IMR-90 (cell line): Measurements from ENCODE around the gene ACVR2B. TPM values are rescaled to one million over a fixed set of nuclear protein-coding genes. Genes with fewer than 3 reads are reported as not detected.

Source experiments
- ATAC-seq: fragments of 200-7000 bp; cut with Tn5 transposase; 2 replicates; pipeline ENCODE4 v1.9.1; 2020; ENCODE audit warnings: low read depth, mild to moderate bottlenecking, moderate library complexity
- BruUV-seq: library from RNA; stranded (reverse); fragments of 400-500 nt; replicated peaks from 2 replicates; lab custom pipeline; 2021; lab: Mats Ljungman, UMichigan
- CTCF ChIA-PET: fragments of 300-600 bp; formaldehyde crosslinking; extraction: SDS; loops from one replicate; lab custom pipeline; 2021; ENCODE audit warnings: antibody characterized with exemption; lab: Yijun Ruan, JAX
- POLR2A ChIA-PET: fragments of 300-600 bp; sonication (Branson Sonifier 250); formaldehyde crosslinking; loops from one replicate; lab custom pipeline; 2022; ENCODE audit warnings: antibody characterized with exemption; ENCODE audit not compliant: unreplicated experiment; lab: Charles Lee
- DNase-seq: peaks from one replicate; pipeline ENCODE4 v3.0.0; 2013
- H2AFZ ChIP-seq: replicated peaks from 2 replicates; pipeline ENCODE3; 2013; ENCODE audit warnings: low read length, mild to moderate bottlenecking; ENCODE audit not compliant: poor library complexity
- H2AK5ac ChIP-seq: 2 replicates; pipeline ENCODE4 v1.6.1; 2013; ENCODE audit warnings: low read depth, low read length, inconsistent platforms
- H2AK9ac ChIP-seq: replicated peaks from 2 replicates; pipeline ENCODE3; 2013; ENCODE audit warnings: mild to moderate bottlenecking, low read depth, low read length, moderate library complexity; ENCODE audit not compliant: poor library complexity
- H2BK120ac ChIP-seq: 2 replicates; pipeline ENCODE4 v1.6.1; 2013; ENCODE audit warnings: low read depth, low read length, inconsistent platforms
- H2BK15ac ChIP-seq: 3 replicates; pipeline ENCODE4 v1.6.1; 2013; ENCODE audit warnings: low read depth, low read length, inconsistent platforms
- H2BK20ac ChIP-seq: 2 replicates; pipeline ENCODE4 v1.6.1; 2013; ENCODE audit warnings: low read depth, mild to moderate bottlenecking, inconsistent platforms, low read length, moderate library complexity
- H2BK5ac ChIP-seq: 2 replicates; pipeline ENCODE4 v1.6.1; 2013; ENCODE audit warnings: mild to moderate bottlenecking, low read depth, low read length, inconsistent platforms; ENCODE audit not compliant: poor library complexity, severe bottlenecking
- H3K14ac ChIP-seq: replicated peaks from 2 replicates; pipeline ENCODE4 v1.6.1; 2013; ENCODE audit warnings: low read depth, low read length, inconsistent platforms
- H3K18ac ChIP-seq: 2 replicates; pipeline ENCODE4 v1.6.1; 2013; ENCODE audit warnings: low read depth, low read length, control low read depth
- H3K23ac ChIP-seq: 2 replicates; pipeline ENCODE4 v1.6.1; 2013; ENCODE audit warnings: low read depth, low read length, inconsistent platforms
- H3K27ac ChIP-seq: 2 replicates; pipeline ENCODE4 v1.5.1; 2013; ENCODE audit warnings: mild to moderate bottlenecking, control low read depth, low read length; ENCODE audit not compliant: insufficient read depth
- H3K27me3 ChIP-seq: 2 replicates; pipeline ENCODE4 v1.6.1; 2013; ENCODE audit warnings: low read length; ENCODE audit not compliant: control insufficient read depth, insufficient read depth
- H3K36me3 ChIP-seq: 2 replicates; pipeline ENCODE4 v1.6.1; 2013; ENCODE audit warnings: low read length, mixed read lengths; ENCODE audit not compliant: control insufficient read depth, insufficient read depth
- H3K4ac ChIP-seq: 2 replicates; pipeline ENCODE4 v1.6.1; 2013; ENCODE audit warnings: low read depth, low read length, inconsistent platforms
- H3K4me1 ChIP-seq: 2 replicates; pipeline ENCODE4 v1.6.1; 2013; ENCODE audit warnings: low read length, mixed read lengths; ENCODE audit not compliant: control insufficient read depth, insufficient read depth
- H3K4me2 ChIP-seq: 2 replicates; pipeline ENCODE4 v1.6.1; 2013; ENCODE audit warnings: low read depth, mild to moderate bottlenecking, control low read depth, low read length, moderate library complexity
- H3K4me3 ChIP-seq: 2 replicates; pipeline ENCODE4 v1.5.1; 2013; ENCODE audit warnings: low read depth, mild to moderate bottlenecking, control low read depth, low read length, moderate library complexity; ENCODE audit not compliant: insufficient read depth
- H3K56ac ChIP-seq: 2 replicates; pipeline ENCODE4 v1.6.1; 2013; ENCODE audit warnings: low read length, inconsistent platforms; ENCODE audit not compliant: insufficient read depth; ENCODE audit errors: extremely low read depth
- H3K79me1 ChIP-seq, 2 experiments: 2 replicates each; pipeline ENCODE4 v1.6.1; 2013; ENCODE audit warnings: low read length in 2 of 2, inconsistent platforms in 1 of 2, low read depth in 1 of 2
- H3K9ac ChIP-seq: 2 replicates; pipeline ENCODE4 v1.6.1; 2013; ENCODE audit warnings: low read depth, low read length, control low read depth
- H3K9me1 ChIP-seq: 2 replicates; pipeline ENCODE4 v1.6.1; 2013; ENCODE audit warnings: low read length, inconsistent platforms; ENCODE audit not compliant: insufficient read depth
- H3K9me3 ChIP-seq: 2 replicates; pipeline ENCODE4 v1.6.1; 2013; ENCODE audit warnings: low read length; ENCODE audit not compliant: control insufficient read depth, insufficient read depth
- H4K20me1 ChIP-seq: 2 replicates; pipeline ENCODE4 v1.6.1; 2013; ENCODE audit warnings: low read length, inconsistent platforms; ENCODE audit not compliant: insufficient read depth
- H4K5ac ChIP-seq: 2 replicates; pipeline ENCODE4 v1.6.1; 2013; ENCODE audit warnings: mild to moderate bottlenecking, low read depth, low read length, control low read depth
- H4K8ac ChIP-seq, 2 experiments: 2 replicates each; pipeline ENCODE4 v1.6.1; 2013; ENCODE audit warnings: low read depth in 2 of 2, low read length in 2 of 2, control low read depth in 1 of 2, inconsistent platforms in 1 of 2
- H4K91ac ChIP-seq: 2 replicates; pipeline ENCODE4 v1.6.1; 2013; ENCODE audit warnings: low read depth, low read length, inconsistent platforms; ENCODE audit not compliant: insufficient read depth
- BHLHE40 ChIP-seq: fragments of 150-350 bp; IDR thresholded peaks from 2 replicates; pipeline ENCODE4 v1.6.1; 2016; ENCODE audit warnings: mild to moderate bottlenecking, low read depth, low read length
- CEBPB ChIP-seq: IDR thresholded peaks from 2 replicates; pipeline ENCODE4 v1.6.1; 2012; ENCODE audit warnings: low read depth, low read length, improper control_type of control experiment
- CHD1 ChIP-seq: IDR thresholded peaks from 2 replicates; pipeline ENCODE4 v1.6.1; 2012; ENCODE audit warnings: low read depth, low read length, improper control_type of control experiment
- CTCF ChIP-seq: conservative IDR thresholded peaks from 2 replicates; pipeline ENCODE4 v1.5.1; 2012; ENCODE audit warnings: mild to moderate bottlenecking, low read depth, low read length, improper control_type of control experiment
- ELK1 ChIP-seq: fragments of 150-350 bp; IDR thresholded peaks from 2 replicates; pipeline ENCODE4 v1.6.1; 2016; ENCODE audit warnings: low read depth, mild to moderate bottlenecking, low read length, moderate library complexity, borderline replicate concordance
- MAFK ChIP-seq: IDR thresholded peaks from 2 replicates; pipeline ENCODE4 v1.6.1; 2012; ENCODE audit warnings: low read depth, low read length, improper control_type of control experiment
- MAZ ChIP-seq: IDR thresholded peaks from 2 replicates; pipeline ENCODE4 v1.6.1; 2012; ENCODE audit warnings: low read depth, mild to moderate bottlenecking, low read length, improper control_type of control experiment, moderate library complexity, borderline replicate concordance
- MXI1 ChIP-seq: IDR thresholded peaks from 2 replicates; pipeline ENCODE4 v1.6.1; 2012; ENCODE audit warnings: low read depth, mild to moderate bottlenecking, low read length, moderate library complexity, borderline replicate concordance
- NFE2L2 ChIP-seq: fragments of 150-350 bp; IDR thresholded peaks from 2 replicates; pipeline ENCODE4 v1.6.1; 2016; ENCODE audit warnings: low read depth, mild to moderate bottlenecking, low read length
- POLR2A ChIP-seq: IDR thresholded peaks from 2 replicates; pipeline ENCODE4 v1.6.1; 2012; ENCODE audit warnings: mild to moderate bottlenecking, low read depth, low read length
- RAD21 ChIP-seq: IDR thresholded peaks from 2 replicates; pipeline ENCODE4 v1.6.1; 2012; ENCODE audit warnings: low read length, improper control_type of control experiment
- RCOR1 ChIP-seq: IDR thresholded peaks from 2 replicates; pipeline ENCODE4 v1.6.1; 2012; ENCODE audit warnings: mild to moderate bottlenecking, low read length, improper control_type of control experiment; ENCODE audit not compliant: insufficient replicate concordance
- RFX5 ChIP-seq: IDR thresholded peaks from 2 replicates; pipeline ENCODE4 v1.8.0; 2012; ENCODE audit warnings: low read depth, mild to moderate bottlenecking, low read length, moderate library complexity
- SMC3 ChIP-seq: fragments of 150-350 bp; IDR thresholded peaks from 2 replicates; pipeline ENCODE4 v1.6.1; 2016; ENCODE audit warnings: low read depth, mild to moderate bottlenecking, antibody characterized with exemption, low read length, moderate library complexity
- WGBS, 2 experiments: methylation state at CpG; one replicate each; pipeline versions ENCODE4 v1.1.5 to v1.1.7; 2013; ENCODE audit warnings: missing lambda C conversion rate in 2 of 2; ENCODE audit not compliant: insufficient read length in 1 of 2; ENCODE audit errors: extremely low coverage in 2 of 2; 5-methylcytosine and 5-hydroxymethylcytosine counted together
- dilution Hi-C: fragments of 300-500 bp; cut with HindIII; formaldehyde crosslinking; loops from one replicate; pipeline ENCODE4 v1.14.3; 2018; ENCODE audit warnings: low sequenced_read_pairs; ENCODE audit not compliant: unreplicated experiment
- in situ Hi-C: fragments of 300-500 bp; cut with MboI; formaldehyde crosslinking; loops from 3 replicates; pipeline ENCODE4 v1.14.3; 2019; ENCODE audit warnings: low sequenced_read_pairs, inconsistent platforms, mixed read lengths
- intact Hi-C: fragments of 100-400 bp; cut with micrococcal nuclease; formaldehyde crosslinking; loops from 2 replicates; pipeline ENCODE4 v1.10.0; 2022
- polyA plus RNA-seq, 3 experiments: library from polyadenylated mRNA; depleted of rRNA; stranded (reverse); fragments of >200 nt; gene quantifications; 2 replicates each; pipeline ENCODE4 v1.2.3, GENCODE V29; 2012; ENCODE audit warnings: low replicate concordance in 1 of 3
- total RNA-seq: library from RNA; depleted of rRNA; stranded (reverse); fragments of >200 nt; gene quantifications from 2 replicates; pipeline ENCODE4 v1.2.3, GENCODE V29; 2012

ACVR2B gene
- total and polyA plus RNA-seq, 2 of the 4 experiments (the other 2 are of a cell fraction): 0.60 to 1.3 TPM

GRCh38 chr3:38472342-38472741 is 18.7 kb downstream of the ACVR2B start:
- Histone ChIP-seq H3K9me3 (peaks cover 6% of the 10 kb centered on the region), H3K9me1 (no peaks in the 10 kb centered on the region; the same call in 1 of the 2 replicates), H3K36me3 (no peaks in the 10 kb centered on the region), H3K4me1 (no peaks in the 10 kb centered on the region), H3K4ac (no peak overlapping the region), H3K9ac (no peak overlapping the region), H3K4me3 (no peak overlapping the region), H3K23ac (no peak overlapping the region), H4K20me1 (peaks cover 14% of the 10 kb centered on the region), H4K5ac (no peak overlapping the region), H2BK20ac (no peak overlapping the region), H2BK120ac (no peak overlapping the region), H3K18ac (no peak overlapping the region), H2AK9ac (no peak overlapping the region), H3K79me1 (peaks cover 7 to 20% of the 10 kb centered on the region in 2 experiments), H3K27ac (no peak overlapping the region), H2BK15ac (no peak overlapping the region), H2BK5ac (no peak overlapping the region), H4K8ac (no peak overlapping the region), H4K91ac (no peak overlapping the region), H3K4me2 (no peak overlapping the region), H2AK5ac (no peak overlapping the region), H2AFZ (no peak overlapping the region), H3K27me3 (no peaks in the 10 kb centered on the region), H3K14ac (no peak overlapping the region), H3K56ac (no peak overlapping the region)
- WGBS, 2 experiments: no CpG with 5 or more reads among the region's 1 CpG
- in situ Hi-C loops: no loop called here
- no TSS peak for BruUV-seq
- ChIA-PET CTCF (no interaction called here), POLR2A (no interaction called here)
- DNase-seq (no peak), ATAC-seq (no peak)
- TF ChIP-seq SMC3: no peak
- TF ChIP-seq RFX5: no peak
- TF ChIP-seq MXI1: no peak
- no peak for TF ChIP-seq MAFK
- TF ChIP-seq CEBPB: no peak
- TF ChIP-seq MAZ: no peak
- TF ChIP-seq ELK1: no peak
- TF ChIP-seq RAD21: no peak
- TF ChIP-seq BHLHE40: no peak
- TF ChIP-seq RCOR1: no peak
- TF ChIP-seq POLR2A: no peak
- no peak for TF ChIP-seq NFE2L2
- no peak for TF ChIP-seq CTCF
- TF ChIP-seq CHD1: no peak
- intact Hi-C loops: no loop called here
- dilution Hi-C loops: no loop called here
